ENCODE data around the gene TNFRSF12A. TPM values are rescaled to one million over a fixed set of nuclear protein-coding genes. Genes with fewer than 3 reads are reported as not detected.

Gene TNFRSF12A
- total RNA-seq, 1 experiment from 2014 or later = 147 TPM

DNA sequence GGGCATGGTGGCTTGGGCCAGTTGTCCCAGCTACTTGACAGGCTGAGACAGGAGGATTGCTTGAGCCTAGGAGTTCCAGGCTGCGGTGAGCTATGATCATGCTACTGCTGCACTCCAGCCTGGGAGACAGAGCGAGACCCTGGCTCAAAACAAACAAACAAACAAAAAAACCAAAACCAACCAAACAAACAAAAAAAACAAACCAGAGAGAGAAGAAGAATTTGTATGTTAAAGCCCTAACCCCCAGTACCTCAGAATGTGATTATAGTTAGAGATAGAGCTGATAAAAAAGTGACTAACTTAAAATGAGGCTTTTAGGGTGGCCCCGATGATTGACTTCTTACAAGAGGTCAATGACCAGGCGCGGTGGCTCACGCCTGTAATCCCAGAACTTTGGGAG, 24.5 kb downstream of the TNFRSF12A start:
- WGBS (ENCODE audit: extremely low coverage, insufficient read length, low lambda C conversion rate) = no CpG with 5 or more reads among the region's 6 CpGs

More for the DNA sequence above, 24.5 kb downstream of the TNFRSF12A start:
- H3K9ac ChIP-seq (ENCODE audit: extremely low read depth, insufficient read length, low read length) = no peak overlapping the region
- no peak overlapping the region for H3K27ac ChIP-seq (ENCODE audit: insufficient read length, low read depth, low read length)
- Mint-ChIP-seq H3K27ac (0 out of 7 replicates have a peak overlapping the region, but pooled peaks of 1 of the 3 experiments have one; percentile 40), H3K27me3 (ENCODE audit: low read depth) (peaks cover 57% of the 10 kb centered on the region), H3K36me3 (ENCODE audit: insufficient read depth in 1 of 3, low read depth in 3 of 3) (peaks cover 5 to 16% (median 10%) of the 10 kb centered on the region in 3 experiments; a peak in 5 of 7 replicates), H3K4me1 (peaks cover 2 to 11% of the 10 kb centered on the region in 2 experiments; a peak in 3 of 4 replicates), H3K9me3 (peaks cover 0 to 3% of the 10 kb centered on the region in 2 experiments; a peak in 2 of 5 replicates), H3K4me3 (peak overlapping the region; percentile 79 to 91)
- no peaks in the 10 kb centered on the region for H3K9me3 ChIP-seq (ENCODE audit: control insufficient read depth, low read depth, low read length)
- H3K56ac ChIP-seq (ENCODE audit: insufficient read length, low read depth, low read length) = no peak overlapping the region
- H2BK20ac ChIP-seq (ENCODE audit: low read depth, low read length, poor library complexity, severe bottlenecking) = no peak overlapping the region
- no peak overlapping the region for H3K18ac ChIP-seq (ENCODE audit: insufficient read length, low read depth, low read length)
- no peaks in the 10 kb centered on the region for H3K79me2 ChIP-seq (ENCODE audit: insufficient read depth, low read length)
- H2BK15ac ChIP-seq (ENCODE audit: low read depth, low read length) = no peak overlapping the region
- peaks cover 20% of the 10 kb centered on the region for H3K23me2 ChIP-seq (ENCODE audit: insufficient read length, low read depth, low read length, poor library complexity, severe bottlenecking)
- H3K27me3 ChIP-seq (ENCODE audit: insufficient read depth, low read length) = no peaks in the 10 kb centered on the region
- H4K20me1 ChIP-seq (ENCODE audit: control insufficient read depth, insufficient read depth, insufficient read length) = no peaks in the 10 kb centered on the region
- H3K79me1 ChIP-seq (ENCODE audit: insufficient read depth, low read depth, low read length, poor library complexity, severe bottlenecking) = no peaks in the 10 kb centered on the region
- H3K4me1 ChIP-seq (ENCODE audit: insufficient read depth, low read length) = no peaks in the 10 kb centered on the region
- no peak overlapping the region for H3K23ac ChIP-seq (ENCODE audit: insufficient read length, low read depth, low read length)
- no peak overlapping the region for H3K14ac ChIP-seq (ENCODE audit: insufficient read depth, low read length)
- no peak overlapping the region for H3T11ph ChIP-seq (ENCODE audit: low read length)
- TF ChIP-seq CTCF (conservative IDR thresholded peaks at IDR 0.05) = no peak
- H3K4me2 ChIP-seq (ENCODE audit: insufficient read depth, insufficient read length, low read length) = no peak overlapping the region
- H2AK5ac ChIP-seq (ENCODE audit: insufficient read length, low read length) = no peak overlapping the region
- DNase-seq = no peak
- no peak overlapping the region for H2BK120ac ChIP-seq (ENCODE audit: low read depth, low read length, poor library complexity, severe bottlenecking)
- H4K91ac ChIP-seq (ENCODE audit: insufficient read length, low read depth, low read length) = no peak overlapping the region
- no peak overlapping the region for H4K5ac ChIP-seq (ENCODE audit: insufficient read length, low read depth, low read length)
- no peak overlapping the region for H2BK12ac ChIP-seq (ENCODE audit: insufficient read length, low read depth, low read length)
- no peak overlapping the region for H3K4ac ChIP-seq (ENCODE audit: low read depth, low read length)
- no peak overlapping the region for H4K8ac ChIP-seq (replicated peaks; ENCODE audit: insufficient read length, low read depth, low read length)
- no peak overlapping the region for H2BK5ac ChIP-seq (ENCODE audit: insufficient read length, low read length)
- H2AFZ ChIP-seq (ENCODE audit: low read length) = no peak overlapping the region

Measured in H9 (cell line).